Psoas muscle (tissue), 8 donors: ENCODE data around the gene C11orf21. TPM values are rescaled to one million over a fixed set of nuclear protein-coding genes. Genes with fewer than 3 reads are reported as not detected.

ENCODE experiments used
- ATAC-seq, 4 donors: fragments of 200-7000 bp; cut with Tn5 transposase; one replicate each; pipeline ENCODE4 v1.9.1; 2020; ENCODE audit warnings: moderate library complexity in 3 of 4, mild to moderate bottlenecking in 2 of 4
- DNase-seq, 2 donors: peaks; one replicate each; pipeline ENCODE4 v3.0.0-alpha.2; 2020
- H3K27ac ChIP-seq: fragments of 200-600 bp; one replicate; pipeline ENCODE4 v1.8.0; 2022
- H3K27me3 ChIP-seq, 3 donors: fragments of 200-600 bp in 1 of 3; one replicate each; pipeline versions ENCODE4 v1.6.1 to v1.8.0; 2013 to 2022; ENCODE audit warnings: low read length in 2 of 3, mild to moderate bottlenecking in 2 of 3, moderate library complexity in 1 of 3; ENCODE audit not compliant: insufficient read depth in 3 of 3
- H3K36me3 ChIP-seq, 2 donors: fragments of 200-600 bp in 1 of 2; one replicate each; pipeline versions ENCODE4 v1.6.1 to v1.8.0; 2013 to 2022; ENCODE audit warnings: low read depth in 1 of 2, mild to moderate bottlenecking in 1 of 2, moderate library complexity in 1 of 2; ENCODE audit not compliant: insufficient read depth in 1 of 2
- H3K4me1 ChIP-seq: fragments of 200-600 bp; one replicate; pipeline ENCODE4 v1.8.0; 2022
- H3K4me3 ChIP-seq: fragments of 200-600 bp; one replicate; pipeline ENCODE4 v1.8.0; 2022; ENCODE audit warnings: mild to moderate bottlenecking
- H3K9me3 ChIP-seq: fragments of 200-600 bp; one replicate; pipeline ENCODE4 v1.8.0; 2022
- WGBS, 3 donors: extraction: QIAGEN DNeasy Blood & Tissue Kit; methylation state at CpG; one replicate each; pipeline versions ENCODE4 v1.1.6 to v1.1.7; 2013; 5-methylcytosine and 5-hydroxymethylcytosine counted together
- intact Hi-C, 2 donors: fragments of 100-400 bp; cut with DNase I; formaldehyde crosslinking; loops; one replicate each; pipeline versions ENCODE4 v1.11.0 to v1.14.2; 2022
- polyA plus RNA-seq, 3 donors: library from polyadenylated mRNA; stranded (reverse); fragments of 200-250 nt; gene quantifications; one replicate each; pipeline ENCODE4 v1.2.3, GENCODE V29; 2013
- total RNA-seq, 4 donors: library from RNA; stranded (reverse); fragmentation: NEBNext Ultra II Directional in 2 of 4; extraction: Animal tissue kit (Norgen Biotek cat#: 25700) in 2 of 4; gene quantifications; one replicate each; pipeline versions ENCODE4 v1.2.1 to v1.2.4, GENCODE V29; 2021 to 2023
- TF ChIP-seq, protein P1 (sequence below): fragments of 200-600 bp; IDR thresholded peaks from one replicate; pipeline ENCODE4 v1.8.0; 2022; ENCODE audit warnings: antibody characterized with exemption
- donor health status: healthy with polysubstance abuse.
- donor health status: DM: no; HTN: no; CAD: no; lungs with moderate emphysema.
- donor health status: Bipolar disorder and iron deficiency.
- donor health status: healthy.
- donor health status: DM: yes; HTN: yes; CAD: no.
- donor health status: DM: no; HTN: no; CAD: no.
- donor health status: DM: no; HTN: no; CAD: no.
- donor health status: DM: yes; HTN: yes; CAD: no.

C11orf21 gene
- total and polyA plus RNA-seq, 7 donors, result 0.04 to 0.40 (median 0.20) TPM; not detected in 1

DNA sequence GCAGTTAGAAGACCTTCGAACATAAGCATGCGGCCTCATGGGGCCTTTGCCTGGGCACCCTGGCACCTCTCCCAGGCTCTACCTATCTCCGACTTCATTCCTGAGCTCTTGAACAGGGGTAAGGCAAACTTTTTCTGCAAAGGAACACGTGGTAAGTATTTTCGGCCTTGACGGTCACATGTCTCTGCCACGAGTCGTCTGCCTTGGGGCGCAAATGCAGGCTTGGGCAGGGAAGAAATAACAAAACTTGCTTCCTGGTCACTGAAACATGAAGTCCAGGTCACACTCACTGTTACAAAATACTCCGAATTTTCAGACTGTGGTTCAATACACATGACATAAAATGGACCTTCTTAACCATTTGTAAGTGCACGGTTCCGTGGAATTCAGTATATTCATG, 27.9 kb downstream of the C11orf21 start:
- DNase-seq (no peak), ATAC-seq (no peak)
- intact Hi-C loops, result no loop called here
- H3K27me3 ChIP-seq, result peaks cover 0 to 62% (median 28%) of the 10 kb centered on the region in 3 donors
- TF ChIP-seq, protein P1, sequence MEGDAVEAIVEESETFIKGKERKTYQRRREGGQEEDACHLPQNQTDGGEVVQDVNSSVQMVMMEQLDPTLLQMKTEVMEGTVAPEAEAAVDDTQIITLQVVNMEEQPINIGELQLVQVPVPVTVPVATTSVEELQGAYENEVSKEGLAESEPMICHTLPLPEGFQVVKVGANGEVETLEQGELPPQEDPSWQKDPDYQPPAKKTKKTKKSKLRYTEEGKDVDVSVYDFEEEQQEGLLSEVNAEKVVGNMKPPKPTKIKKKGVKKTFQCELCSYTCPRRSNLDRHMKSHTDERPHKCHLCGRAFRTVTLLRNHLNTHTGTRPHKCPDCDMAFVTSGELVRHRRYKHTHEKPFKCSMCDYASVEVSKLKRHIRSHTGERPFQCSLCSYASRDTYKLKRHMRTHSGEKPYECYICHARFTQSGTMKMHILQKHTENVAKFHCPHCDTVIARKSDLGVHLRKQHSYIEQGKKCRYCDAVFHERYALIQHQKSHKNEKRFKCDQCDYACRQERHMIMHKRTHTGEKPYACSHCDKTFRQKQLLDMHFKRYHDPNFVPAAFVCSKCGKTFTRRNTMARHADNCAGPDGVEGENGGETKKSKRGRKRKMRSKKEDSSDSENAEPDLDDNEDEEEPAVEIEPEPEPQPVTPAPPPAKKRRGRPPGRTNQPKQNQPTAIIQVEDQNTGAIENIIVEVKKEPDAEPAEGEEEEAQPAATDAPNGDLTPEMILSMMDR, result no peak
- H3K4me3 ChIP-seq, result no peak overlapping the region
- no peaks in the 10 kb centered on the region for H3K9me3 ChIP-seq
- no peaks in the 10 kb centered on the region for H3K36me3 ChIP-seq
- H3K4me1 ChIP-seq, result peaks cover 4% of the 10 kb centered on the region
- WGBS, 3 donors, result 81 to 84% (median 84%) methylated on average over 12 of the region's 12 CpGs
- H3K27ac ChIP-seq, result no peak overlapping the region

DNA sequence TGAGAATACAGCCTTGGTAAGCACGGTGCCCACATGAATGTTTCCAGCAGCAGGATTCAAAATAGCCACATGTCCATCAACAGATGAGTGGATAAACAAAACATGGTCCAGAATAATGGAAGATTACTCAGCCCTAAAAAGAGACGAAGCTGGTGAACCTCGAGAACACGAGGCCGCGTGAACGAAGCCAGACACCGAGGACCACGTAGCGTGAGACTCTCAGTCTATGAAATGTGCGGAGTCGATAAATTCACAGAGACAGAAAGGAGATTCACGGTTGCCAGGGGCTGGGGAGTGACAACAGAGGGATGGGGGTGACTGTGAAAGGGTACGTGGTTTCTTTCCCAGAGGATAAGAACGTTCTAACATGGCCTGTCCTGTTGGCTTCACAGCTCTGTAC, 28.4 kb downstream of the C11orf21 start:
- DNase-seq, result no peak
- H3K9me3 ChIP-seq, result no peaks in the 10 kb centered on the region
- H3K27me3 ChIP-seq, result peaks cover 0 to 66% (median 32%) of the 10 kb centered on the region in 3 donors
- WGBS, 3 donors, result 82 to 89% (median 85%) methylated on average over 15 of the region's 15 CpGs
- TF ChIP-seq, protein P1, result no peak
- intact Hi-C loops, result no loop called here
- H3K36me3 ChIP-seq, result no peaks in the 10 kb centered on the region
- no peak for ATAC-seq
- H3K27ac ChIP-seq, result no peak overlapping the region
- no peak overlapping the region for H3K4me3 ChIP-seq
- H3K4me1 ChIP-seq, result peaks cover 4% of the 10 kb centered on the region

DNA sequence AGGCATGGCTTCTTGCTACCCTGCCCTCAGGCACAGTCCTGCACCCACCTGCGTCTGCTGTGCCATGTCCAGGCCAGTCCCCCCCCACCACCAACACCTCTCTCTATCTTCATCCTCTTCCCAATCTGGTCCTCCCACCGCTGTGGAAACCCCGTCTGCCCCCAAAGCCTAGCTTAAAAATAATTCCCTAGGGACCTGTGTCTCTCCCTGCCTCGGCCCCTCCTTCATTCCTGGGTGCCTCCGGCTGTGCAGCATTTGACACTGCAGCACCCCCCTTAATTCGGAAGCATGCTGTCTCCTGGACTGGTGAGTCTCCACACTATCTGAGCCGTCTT, 28.8 kb downstream of the C11orf21 start:
- TF ChIP-seq, protein P1, result no peak
- WGBS, 3 donors, result 72 to 76% (median 75%) methylated on average over 7 of the region's 7 CpGs
- Histone ChIP-seq H3K9me3 (no peaks in the 10 kb centered on the region), H3K36me3 (no peaks in the 10 kb centered on the region), H3K4me3 (no peak overlapping the region), H3K4me1 (peaks cover 4% of the 10 kb centered on the region), H3K27me3 (peaks cover 0 to 70% (median 32%) of the 10 kb centered on the region in 3 donors), H3K27ac (no peak overlapping the region)
- ATAC-seq (no peak), DNase-seq (no peak)
- intact Hi-C loops, result no loop called here

DNA sequence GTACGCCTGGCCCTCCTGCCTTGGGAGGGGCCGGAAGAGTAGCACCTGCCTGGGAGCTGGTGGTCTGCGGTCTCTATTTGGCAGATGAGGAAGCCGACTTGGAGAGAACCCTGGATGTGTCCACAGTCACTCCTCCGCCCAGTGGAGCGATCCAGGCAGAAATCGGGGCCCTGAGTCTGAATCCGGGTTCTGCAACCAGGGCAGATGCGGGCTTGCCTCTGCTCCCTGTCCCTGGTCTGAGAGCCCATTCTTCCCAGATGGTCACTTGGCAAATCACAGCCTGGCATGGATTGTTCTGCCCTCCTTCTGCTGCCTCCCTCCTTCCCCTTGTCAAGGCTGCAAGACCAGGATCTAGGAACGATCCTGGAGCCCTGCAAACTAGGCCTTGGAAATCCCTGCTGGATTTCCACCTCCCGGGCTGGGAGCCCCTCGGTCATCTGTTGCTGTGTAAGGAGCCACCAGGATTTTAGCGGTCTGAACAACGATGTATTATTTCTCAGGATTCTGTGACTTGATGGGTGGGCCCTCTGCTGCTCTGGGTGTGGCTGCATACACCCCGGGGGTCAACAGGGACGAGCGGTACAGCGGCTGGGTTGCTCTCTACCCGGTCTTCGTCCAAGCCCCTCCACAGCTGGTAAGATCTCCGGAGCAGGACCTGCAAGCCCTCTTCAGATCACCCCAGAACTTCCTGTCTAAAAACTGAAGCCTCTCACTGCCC, 29.3 kb downstream of the C11orf21 start:
- H3K4me3 ChIP-seq, result no peak overlapping the region
- WGBS, 3 donors, result 71 to 74% (median 73%) methylated on average over 21 of the region's 21 CpGs
- H3K27me3 ChIP-seq, result peaks cover 0 to 75% (median 35%) of the 10 kb centered on the region in 3 donors
- no peaks in the 10 kb centered on the region for H3K9me3 ChIP-seq
- intact Hi-C loops, result no loop called here
- H3K4me1 ChIP-seq, result peaks cover 4% of the 10 kb centered on the region
- ATAC-seq (no peak), DNase-seq (peak in 1 of 2 donors; percentile 33)
- TF ChIP-seq, protein P1, result no peak
- H3K27ac ChIP-seq, result no peak overlapping the region
- H3K36me3 ChIP-seq, result no peaks in the 10 kb centered on the region
